Left lung (tissue), 10 donors: Measurements from ENCODE around the gene GDF10. TPM values are rescaled to one million over a fixed set of nuclear protein-coding genes. Genes with fewer than 3 reads are reported as not detected.

ENCODE experiments used
- ATAC-seq: fragments of 200-7000 bp; cut with Tn5 transposase; one replicate; pipeline ENCODE4 v1.9.1; 2020; ENCODE audit warnings: moderate library complexity
- DNase-seq, 4 donors: peaks; one replicate each; pipeline ENCODE4 v3.0.0-alpha.2; 2013 to 2020
- H3K27ac ChIP-seq, 2 donors: fragments of 200-600 bp; sonication (generic) in 1 of 2; one replicate each; pipeline versions ENCODE4 v1.5.0 to v1.8.0; 2020 to 2021
- H3K27me3 ChIP-seq, 2 donors: fragments of 200-600 bp; sonication (generic) in 1 of 2; one replicate each; pipeline versions ENCODE4 v1.5.0 to v1.8.0; 2020 to 2021
- H3K36me3 ChIP-seq, 2 donors: fragments of 200-600 bp; sonication (generic) in 1 of 2; one replicate each; pipeline versions ENCODE4 v1.5.0 to v1.8.0; 2020 to 2021
- H3K4me1 ChIP-seq, 2 donors: fragments of 200-600 bp; one replicate each; pipeline ENCODE4 v1.8.0; 2021
- H3K4me3 ChIP-seq, 2 donors: fragments of 200-600 bp; sonication (generic) in 1 of 2; one replicate each; pipeline versions ENCODE4 v1.5.0 to v1.8.0; 2020 to 2021; ENCODE audit warnings: mild to moderate bottlenecking in 1 of 2
- H3K9me3 ChIP-seq, 2 donors: fragments of 200-600 bp; sonication (generic) in 1 of 2; one replicate each; pipeline versions ENCODE4 v1.5.0 to v1.8.0; 2020 to 2021
- intact Hi-C, 2 donors: fragments of 100-400 bp; cut with DNase I; formaldehyde crosslinking; loops; one replicate each; pipeline versions ENCODE4 v1.11.2 to v1.14.2; 2022
- polyA plus RNA-seq, 6 donors: library from polyadenylated mRNA; unstranded; fragments of 120-200 nt; gene quantifications; one replicate each; pipeline ENCODE4 v1.2.1, GENCODE V29; 2013; ENCODE audit not compliant: insufficient read length in 6 of 6
- total RNA-seq, 2 donors: library from RNA; stranded (reverse); fragmentation: NEBNext Ultra II Directional; extraction: Animal tissue kit (Norgen Biotek cat#: 25700); gene quantifications; one replicate each; pipeline ENCODE4 v1.2.1, GENCODE V29; 2021
- TF ChIP-seq, protein P1 (sequence below), 2 donors: fragments of 200-600 bp; sonication (generic) in 1 of 2; IDR thresholded peaks; one replicate each; pipeline versions ENCODE4 v1.5.0 to v1.8.0; 2021; ENCODE audit warnings: antibody characterized with exemption in 2 of 2
- donor health status: DM: no; HTN: yes; CAD: no.
- donor health status: DM: no; HTN: no; CAD: no.

GDF10 gene
- total and polyA plus RNA-seq, 8 donors = 9.4 to 169 (median 102) TPM

DNA sequence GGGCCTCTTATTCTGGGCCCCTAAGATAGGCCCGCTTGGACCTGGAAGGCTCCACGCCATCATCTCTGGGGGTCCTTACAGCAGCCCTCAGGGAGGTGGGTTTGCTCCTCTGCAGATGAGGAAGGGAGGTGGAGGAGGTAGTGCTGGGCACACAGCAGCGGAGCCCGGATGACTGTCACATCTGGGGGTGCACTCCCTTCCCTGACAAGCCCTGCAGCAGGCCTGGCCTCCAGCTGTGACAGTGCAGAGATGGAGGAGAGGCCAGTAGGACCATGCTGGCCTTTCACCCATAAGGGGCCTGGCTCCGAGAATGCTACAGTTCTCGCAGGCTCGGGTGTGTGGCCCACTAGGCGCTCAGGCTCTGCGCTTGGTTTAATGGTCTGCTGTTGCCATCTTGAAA, 31.5 kb downstream of the GDF10 start:
- H3K4me3 ChIP-seq = no peak overlapping the region
- H3K27me3 ChIP-seq = no peaks in the 10 kb centered on the region
- DNase-seq (peak in 1 of 4 donors; percentile 42), ATAC-seq (no peak)
- no peaks in the 10 kb centered on the region for H3K4me1 ChIP-seq
- H3K27ac ChIP-seq = no peak overlapping the region
- H3K9me3 ChIP-seq = no peaks in the 10 kb centered on the region
- no peaks in the 10 kb centered on the region for H3K36me3 ChIP-seq
- TF ChIP-seq, protein P1, sequence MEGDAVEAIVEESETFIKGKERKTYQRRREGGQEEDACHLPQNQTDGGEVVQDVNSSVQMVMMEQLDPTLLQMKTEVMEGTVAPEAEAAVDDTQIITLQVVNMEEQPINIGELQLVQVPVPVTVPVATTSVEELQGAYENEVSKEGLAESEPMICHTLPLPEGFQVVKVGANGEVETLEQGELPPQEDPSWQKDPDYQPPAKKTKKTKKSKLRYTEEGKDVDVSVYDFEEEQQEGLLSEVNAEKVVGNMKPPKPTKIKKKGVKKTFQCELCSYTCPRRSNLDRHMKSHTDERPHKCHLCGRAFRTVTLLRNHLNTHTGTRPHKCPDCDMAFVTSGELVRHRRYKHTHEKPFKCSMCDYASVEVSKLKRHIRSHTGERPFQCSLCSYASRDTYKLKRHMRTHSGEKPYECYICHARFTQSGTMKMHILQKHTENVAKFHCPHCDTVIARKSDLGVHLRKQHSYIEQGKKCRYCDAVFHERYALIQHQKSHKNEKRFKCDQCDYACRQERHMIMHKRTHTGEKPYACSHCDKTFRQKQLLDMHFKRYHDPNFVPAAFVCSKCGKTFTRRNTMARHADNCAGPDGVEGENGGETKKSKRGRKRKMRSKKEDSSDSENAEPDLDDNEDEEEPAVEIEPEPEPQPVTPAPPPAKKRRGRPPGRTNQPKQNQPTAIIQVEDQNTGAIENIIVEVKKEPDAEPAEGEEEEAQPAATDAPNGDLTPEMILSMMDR (IDR thresholded peaks at IDR 0.05) = no peak
- intact Hi-C loops = no loop called here

DNA sequence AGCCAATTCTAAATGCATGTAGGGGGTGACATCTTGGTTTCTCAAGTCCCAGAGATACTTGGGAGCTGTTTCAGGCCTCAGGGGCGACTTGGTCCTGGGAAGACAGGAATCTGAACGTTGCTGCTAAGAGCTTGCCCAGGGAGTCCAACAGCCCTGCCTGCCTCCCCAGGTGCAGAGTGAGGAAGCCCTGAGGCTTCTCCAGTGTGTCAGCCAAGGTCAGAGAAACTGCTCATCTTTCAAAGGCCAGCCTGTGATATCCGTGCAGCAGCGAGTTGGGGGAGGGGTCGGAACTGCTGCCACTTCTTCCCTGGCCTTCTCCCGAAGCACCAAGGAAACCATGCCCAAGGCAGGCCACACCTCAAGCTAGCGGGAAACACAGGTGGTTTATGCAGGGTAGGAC, 32.0 kb downstream of the GDF10 start:
- TF ChIP-seq, protein P1 (IDR thresholded peaks at IDR 0.05) = no peak
- Histone ChIP-seq H3K27ac (no peak overlapping the region), H3K4me1 (no peaks in the 10 kb centered on the region), H3K4me3 (no peak overlapping the region), H3K9me3 (no peaks in the 10 kb centered on the region), H3K36me3 (no peaks in the 10 kb centered on the region), H3K27me3 (no peaks in the 10 kb centered on the region)
- intact Hi-C loops = no loop called here
- ATAC-seq = no peak
- DNase-seq = peak in 1 of 4 donors; percentile 4

DNA sequence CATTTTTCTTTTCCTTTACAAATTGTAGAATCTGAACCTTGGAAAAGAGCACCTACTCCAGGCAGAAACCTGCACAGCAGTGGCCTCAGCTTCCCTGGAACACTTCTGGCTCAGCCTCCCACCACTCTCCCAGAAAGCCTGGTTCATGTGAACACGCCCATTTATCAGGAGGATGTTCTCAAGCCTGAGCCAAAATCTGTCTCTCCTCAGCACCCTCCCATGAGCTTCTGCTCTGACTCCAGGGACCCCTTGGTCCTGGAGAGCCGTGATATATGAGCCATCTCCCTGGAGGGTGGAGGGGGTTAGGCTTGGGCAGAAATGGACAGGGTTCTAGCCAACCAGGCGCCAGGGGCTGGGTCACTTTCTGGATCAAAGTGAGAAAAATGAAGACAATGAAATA, 32.4 kb downstream of the GDF10 start:
- intact Hi-C loops = no loop called here
- H3K36me3 ChIP-seq = no peaks in the 10 kb centered on the region
- no peaks in the 10 kb centered on the region for H3K27me3 ChIP-seq
- H3K27ac ChIP-seq = no peak overlapping the region
- H3K4me3 ChIP-seq = no peak overlapping the region
- DNase-seq (peak in 1 of 4 donors; percentile 17), ATAC-seq (no peak)
- TF ChIP-seq, protein P1 (IDR thresholded peaks at IDR 0.05) = no peak
- no peaks in the 10 kb centered on the region for H3K9me3 ChIP-seq
- H3K4me1 ChIP-seq = no peaks in the 10 kb centered on the region

DNA sequence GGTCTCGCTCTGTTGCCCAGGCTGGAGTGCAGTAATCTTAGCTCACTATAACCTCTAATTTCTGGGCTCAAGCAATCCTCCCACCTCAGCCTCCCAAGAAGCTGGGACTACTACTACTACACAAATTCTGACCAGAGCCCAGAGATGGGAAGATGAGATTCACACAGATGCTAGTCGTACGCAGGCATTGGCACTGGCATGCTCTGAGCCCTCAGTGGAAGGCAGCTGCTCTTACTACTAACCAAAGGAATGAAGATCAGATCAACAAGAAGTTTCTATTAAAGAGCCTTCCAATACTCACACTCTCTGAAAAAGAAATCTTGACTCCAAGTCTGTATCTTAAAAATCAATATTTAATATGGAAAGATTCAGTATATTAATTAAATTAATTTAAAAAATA, 32.9 kb downstream of the GDF10 start:
- H3K27me3 ChIP-seq = no peaks in the 10 kb centered on the region
- no peak for ATAC-seq
- no peaks in the 10 kb centered on the region for H3K36me3 ChIP-seq
- no peak overlapping the region for H3K27ac ChIP-seq
- TF ChIP-seq, protein P1 (IDR thresholded peaks at IDR 0.05) = no peak
- no peak overlapping the region for H3K4me3 ChIP-seq
- DNase-seq = no peak
- intact Hi-C loops = no loop called here
- H3K4me1 ChIP-seq = no peaks in the 10 kb centered on the region
- no peaks in the 10 kb centered on the region for H3K9me3 ChIP-seq

DNA sequence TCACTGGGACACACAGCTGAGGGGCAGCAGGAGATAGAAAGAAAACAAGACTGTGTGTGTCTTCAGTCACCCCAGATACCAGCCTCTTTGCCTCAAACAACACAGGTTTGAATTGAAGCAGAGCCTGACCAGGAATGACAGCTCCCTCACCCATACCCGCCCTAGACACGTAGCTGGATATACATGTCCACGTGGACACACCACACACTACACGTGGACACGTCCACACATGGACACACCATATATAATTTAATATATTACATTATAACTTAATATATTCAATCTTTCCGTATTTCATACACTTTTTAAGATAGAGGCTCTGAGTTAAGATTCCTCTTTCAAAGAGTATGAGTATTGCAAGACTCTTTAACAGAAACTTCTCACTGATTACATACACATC, 33.5 kb downstream of the GDF10 start:
- no peaks in the 10 kb centered on the region for H3K9me3 ChIP-seq
- H3K4me1 ChIP-seq = no peaks in the 10 kb centered on the region
- no peaks in the 10 kb centered on the region for H3K36me3 ChIP-seq
- H3K27ac ChIP-seq = no peak overlapping the region
- intact Hi-C loops = no loop called here
- H3K4me3 ChIP-seq = no peak overlapping the region
- DNase-seq (no peak), ATAC-seq (no peak)
- TF ChIP-seq, protein P1 (IDR thresholded peaks at IDR 0.05) = no peak
- no peaks in the 10 kb centered on the region for H3K27me3 ChIP-seq
